A549 (cell line): ENCODE data around the gene BEAN1.

Experiments
- ELK1 ChIP-seq: fragments of 150-350 bp; IDR thresholded peaks from 2 replicates; pipeline ENCODE4 v1.6.1; 2014; ENCODE audit warnings: low read depth, mild to moderate bottlenecking, low read length
- JUN ChIP-seq, 2 experiments: fragments of >200 bp; sonication (Bioruptor Twin); formaldehyde crosslinking; IDR thresholded peaks; 2 replicates in 1 of 2; 3 replicates in 1 of 2; pipeline ENCODE4 v1.6.1; 2016 to 2017
- MYC ChIP-seq: IDR thresholded peaks from 2 replicates; pipeline ENCODE4 v1.6.1; 2012; ENCODE audit warnings: mild to moderate bottlenecking, inconsistent platforms, low read length, improper control_type of control experiment, borderline replicate concordance
- POLR2A ChIP-seq: IDR thresholded peaks from 2 replicates; pipeline ENCODE4 v1.6.1; 2012; ENCODE audit warnings: mild to moderate bottlenecking, low read length
- RCOR1 ChIP-seq: fragments of 150-350 bp; IDR thresholded peaks from 2 replicates; pipeline ENCODE4 v1.6.1; 2014; ENCODE audit warnings: antibody characterized with exemption, low read length, low read depth
- REST ChIP-seq: fragments of 200-600 bp; sonication (generic); IDR thresholded peaks from 2 replicates; pipeline ENCODE4 v1.6.1; 2016; ENCODE audit warnings: antibody characterized with exemption, mild to moderate bottlenecking, moderate library complexity
- RNF2 ChIP-seq: fragments of 200-600 bp; sonication (generic); IDR thresholded peaks from 2 replicates; pipeline ENCODE4 v1.6.1; 2016; ENCODE audit warnings: low read depth, mild to moderate bottlenecking, antibody characterized with exemption, moderate library complexity, borderline replicate concordance
- TF ChIP-seq, protein P1 (sequence below): fragments of >200 bp; sonication (Bioruptor Twin); formaldehyde crosslinking; IDR thresholded peaks from 3 replicates; pipeline ENCODE4 v1.5.1; 2016
- TF ChIP-seq, protein P2 (sequence below): IDR thresholded peaks from 2 replicates; pipeline ENCODE4 v1.6.1; 2012

GRCh38 chr16:66524601-66525164, 97.6 kb downstream of the BEAN1 start:
- TF ChIP-seq MYC (no peak), ELK1 (no peak), POLR2A (no peak), RCOR1 (no peak), REST (no peak), RNF2 (no peak), JUN (IDR thresholded peaks at IDR 0.05) (no peak)
- TF ChIP-seq, protein P1, sequence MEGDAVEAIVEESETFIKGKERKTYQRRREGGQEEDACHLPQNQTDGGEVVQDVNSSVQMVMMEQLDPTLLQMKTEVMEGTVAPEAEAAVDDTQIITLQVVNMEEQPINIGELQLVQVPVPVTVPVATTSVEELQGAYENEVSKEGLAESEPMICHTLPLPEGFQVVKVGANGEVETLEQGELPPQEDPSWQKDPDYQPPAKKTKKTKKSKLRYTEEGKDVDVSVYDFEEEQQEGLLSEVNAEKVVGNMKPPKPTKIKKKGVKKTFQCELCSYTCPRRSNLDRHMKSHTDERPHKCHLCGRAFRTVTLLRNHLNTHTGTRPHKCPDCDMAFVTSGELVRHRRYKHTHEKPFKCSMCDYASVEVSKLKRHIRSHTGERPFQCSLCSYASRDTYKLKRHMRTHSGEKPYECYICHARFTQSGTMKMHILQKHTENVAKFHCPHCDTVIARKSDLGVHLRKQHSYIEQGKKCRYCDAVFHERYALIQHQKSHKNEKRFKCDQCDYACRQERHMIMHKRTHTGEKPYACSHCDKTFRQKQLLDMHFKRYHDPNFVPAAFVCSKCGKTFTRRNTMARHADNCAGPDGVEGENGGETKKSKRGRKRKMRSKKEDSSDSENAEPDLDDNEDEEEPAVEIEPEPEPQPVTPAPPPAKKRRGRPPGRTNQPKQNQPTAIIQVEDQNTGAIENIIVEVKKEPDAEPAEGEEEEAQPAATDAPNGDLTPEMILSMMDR: no peak
- TF ChIP-seq, protein P2, sequence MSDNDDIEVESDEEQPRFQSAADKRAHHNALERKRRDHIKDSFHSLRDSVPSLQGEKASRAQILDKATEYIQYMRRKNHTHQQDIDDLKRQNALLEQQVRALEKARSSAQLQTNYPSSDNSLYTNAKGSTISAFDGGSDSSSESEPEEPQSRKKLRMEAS: no peak
